Smooth muscle cell (in vitro differentiated cells): ENCODE results near the gene TEX44. TPM values are rescaled to one million over a fixed set of nuclear protein-coding genes. Genes with fewer than 3 reads are reported as not detected.
"Not testable (repeated sequence)": the region's sequence is repeated elsewhere in the genome, so short reads cannot be mapped to it uniquely, and the experiment has no call there.

ENCODE experiments used
- DNase-seq: peaks from one replicate; lab custom pipeline; 2025; ENCODE audit not compliant: unreplicated experiment; lab: John Stamatoyannopoulos, UW
- H2AFZ ChIP-seq: fragments of 200-600 bp; sonication (generic); 2 replicates; pipeline ENCODE4 v1.6.0; 2016; ENCODE audit warnings: antibody characterized with exemption, low read depth, mild to moderate bottlenecking
- H3F3A ChIP-seq: fragments of 200-600 bp; sonication (generic); 2 replicates; pipeline ENCODE4 v1.6.0; 2017; ENCODE audit warnings: antibody characterized with exemption, low read depth
- H3K27ac ChIP-seq: fragments of 200-600 bp; sonication (generic); 2 replicates; pipeline ENCODE4 v1.5.1; 2016; ENCODE audit warnings: low read depth, mild to moderate bottlenecking
- H3K27me3 ChIP-seq: fragments of 200-600 bp; sonication (generic); 2 replicates; pipeline ENCODE4 v1.6.1; 2016; ENCODE audit warnings: low read depth, mild to moderate bottlenecking
- H3K36me3 ChIP-seq: fragments of 200-600 bp; sonication (generic); 2 replicates; pipeline ENCODE4 v1.5.1; 2016; ENCODE audit warnings: low read depth
- H3K4me1 ChIP-seq: fragments of 200-600 bp; sonication (generic); 2 replicates; pipeline ENCODE4 v1.5.1; 2016; ENCODE audit warnings: low read depth
- H3K4me2 ChIP-seq: fragments of 200-600 bp; sonication (generic); 2 replicates; pipeline ENCODE4 v1.6.0; 2016; ENCODE audit warnings: mild to moderate bottlenecking
- H3K4me3 ChIP-seq: fragments of 200-600 bp; sonication (generic); 2 replicates; pipeline ENCODE4 v1.5.1; 2016; ENCODE audit warnings: mild to moderate bottlenecking
- H3K79me2 ChIP-seq: fragments of 200-600 bp; sonication (generic); 2 replicates; pipeline ENCODE4 v1.6.0; 2016; ENCODE audit warnings: low read depth, mild to moderate bottlenecking
- H3K9ac ChIP-seq: fragments of 200-600 bp; sonication (generic); 2 replicates; pipeline ENCODE4 v1.6.0; 2016; ENCODE audit warnings: low read depth
- H3K9me3 ChIP-seq: fragments of 200-600 bp; sonication (generic); replicated peaks from 2 replicates; pipeline ENCODE4 v1.5.1; 2016; ENCODE audit warnings: low read depth
- H4K20me1 ChIP-seq: fragments of 200-600 bp; sonication (generic); 2 replicates; pipeline ENCODE4 v1.6.0; 2016; ENCODE audit warnings: low read depth
- CTCF ChIP-seq: fragments of 200-600 bp; sonication (generic); IDR thresholded peaks from 2 replicates; pipeline ENCODE4 v1.5.1; 2017; ENCODE audit warnings: borderline replicate concordance, mild to moderate bottlenecking, antibody characterized with exemption; ENCODE audit not compliant: insufficient read depth, poor library complexity, severe bottlenecking
- WGBS: methylation state at CpG from one replicate; pipeline ENCODE4 v1.1.7; 2016; ENCODE audit warnings: low lambda C conversion rate; 5-methylcytosine and 5-hydroxymethylcytosine counted together
- polyA plus RNA-seq: library from polyadenylated mRNA; unstranded; fragments of >200 nt; fragmentation: Nextera tagmentation; extraction: Ambion mirVana; gene quantifications from 2 replicates; pipeline ENCODE4 v1.2.1, GENCODE V29; 2016
- total RNA-seq: library from RNA; depleted of rRNA; stranded (reverse); fragments of >200 nt; gene quantifications from 2 replicates; pipeline ENCODE4 v1.2.3, GENCODE V29; 2014

Gene TEX44
- total and polyA plus RNA-seq, 2 experiments from 2014 or later, result not detected

GRCh38 chr2:231552752-231553151, 39.9 kb upstream of the TEX44 start:
- H3K27ac ChIP-seq, result no peak overlapping the region
- H3K9ac ChIP-seq, result no peak overlapping the region
- TF ChIP-seq CTCF, result no peak
- H3K4me3 ChIP-seq, result no peak overlapping the region
- H3K79me2 ChIP-seq, result no peaks in the 10 kb centered on the region
- no peaks in the 10 kb centered on the region for H4K20me1 ChIP-seq
- no peak overlapping the region for H3K4me2 ChIP-seq
- no peak for DNase-seq
- H3K36me3 ChIP-seq, result no peaks in the 10 kb centered on the region
- H3K27me3 ChIP-seq, result no peaks in the 10 kb centered on the region
- no peaks in the 10 kb centered on the region for H3F3A ChIP-seq
- H2AFZ ChIP-seq, result no peak overlapping the region
- H3K4me1 ChIP-seq, result peaks cover 4% of the 10 kb centered on the region
- peaks cover 9% of the 10 kb centered on the region for H3K9me3 ChIP-seq

GRCh38 chr2:231554327-231554726, 38.3 kb upstream of the TEX44 start:
- Histone ChIP-seq H3K79me2 (no peaks in the 10 kb centered on the region), H3K27me3 (no peaks in the 10 kb centered on the region), H4K20me1 (no peaks in the 10 kb centered on the region), H3K4me2 (no peak overlapping the region), H2AFZ (no peak overlapping the region), H3K4me3 (no peak overlapping the region), H3K36me3 (no peaks in the 10 kb centered on the region), H3F3A (no peaks in the 10 kb centered on the region), H3K27ac (no peak overlapping the region), H3K4me1 (peaks cover 4% of the 10 kb centered on the region), H3K9me3 (peaks cover 9% of the 10 kb centered on the region), H3K9ac (no peak overlapping the region)
- no peak for TF ChIP-seq CTCF
- DNase-seq, result no peak
- 83% methylated on average over 8 of the region's 8 CpGs for WGBS

DNA sequence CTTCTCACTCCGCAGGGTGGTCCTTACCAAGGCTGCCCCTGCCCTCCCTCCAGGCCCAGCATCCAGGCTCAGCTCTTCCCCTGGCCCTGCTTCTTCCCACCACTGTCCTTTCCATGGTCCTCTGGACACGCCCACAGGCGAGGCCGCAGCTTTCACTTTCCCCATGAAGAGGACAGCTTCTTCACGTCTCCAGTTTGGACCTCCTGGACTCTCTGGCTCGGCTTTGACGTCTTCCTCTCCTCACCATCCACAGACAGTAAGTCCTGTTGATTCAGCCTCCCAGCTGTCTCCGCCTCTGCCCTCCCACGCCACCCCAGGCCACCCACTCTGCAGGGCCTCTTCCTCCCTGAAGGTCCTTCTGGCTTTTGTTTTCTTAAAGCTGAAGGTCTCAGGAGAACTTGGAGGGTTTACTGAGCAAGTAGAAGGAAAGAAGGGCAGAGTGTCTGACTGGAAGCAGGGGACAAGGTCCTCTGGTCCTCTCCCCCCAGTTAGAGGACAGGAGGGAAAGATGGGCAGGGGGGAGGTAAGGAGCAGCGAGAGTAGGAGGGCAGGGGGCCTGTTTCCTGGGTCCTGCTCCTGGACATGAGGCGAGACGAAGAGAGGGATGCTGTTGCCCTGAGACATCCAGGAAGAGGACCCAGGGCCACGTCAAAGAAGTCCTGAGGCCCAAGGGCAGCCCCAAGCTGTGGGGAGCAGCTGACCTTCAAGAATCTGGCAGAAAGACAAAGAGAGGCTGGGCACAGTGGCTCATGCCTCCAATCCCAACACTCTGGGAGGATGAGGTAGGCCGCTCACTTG, 37.7 kb upstream of the TEX44 start:
- Histone ChIP-seq H2AFZ (no peak overlapping the region), H3K4me2 (no peak overlapping the region), H3K27me3 (no peaks in the 10 kb centered on the region), H3K27ac (no peak overlapping the region), H3K4me3 (no peak overlapping the region), H3K9ac (no peak overlapping the region), H3K79me2 (no peaks in the 10 kb centered on the region), H3K9me3 (peaks cover 9% of the 10 kb centered on the region), H3K36me3 (no peaks in the 10 kb centered on the region), H3K4me1 (peaks cover 4% of the 10 kb centered on the region), H4K20me1 (no peaks in the 10 kb centered on the region), H3F3A (no peaks in the 10 kb centered on the region)
- DNase-seq, result no peak
- TF ChIP-seq CTCF, result no peak
- WGBS, result 70% methylated on average over 14 of the region's 14 CpGs

GRCh38 chr2:231556496-231556895, 36.2 kb upstream of the TEX44 start:
- H3K4me1 ChIP-seq, H3K36me3 ChIP-seq, H3K4me2 ChIP-seq, H3K4me3 ChIP-seq, DNase-seq, H3K27me3 ChIP-seq, H3F3A ChIP-seq, H4K20me1 ChIP-seq, H3K27ac ChIP-seq, H2AFZ ChIP-seq, H3K79me2 ChIP-seq, H3K9me3 ChIP-seq, H3K9ac ChIP-seq: not testable (repeated sequence)
- WGBS, result 96% methylated on average over 8 of the region's 8 CpGs
